Hepatocyte (in vitro differentiated cells): Measurements from ENCODE around the gene OR10G3. TPM values are rescaled to one million over a fixed set of nuclear protein-coding genes. Genes with fewer than 3 reads are reported as not detected.
A peak's percentile ranks its signal among the peaks of the same experiment; 100 is the strongest.

Experiments used
- DNase-seq: peaks from one replicate; pipeline ENCODE4 v3.0.0-alpha.2; 2016; ENCODE audit warnings: low spot score
- H2AFZ ChIP-seq: fragments of 200-600 bp; sonication (generic); 2 replicates; pipeline ENCODE4 v1.6.0; 2016; ENCODE audit warnings: antibody characterized with exemption, mild to moderate bottlenecking
- H3K27ac ChIP-seq: fragments of 200-600 bp; sonication (generic); 2 replicates; pipeline ENCODE4 v1.5.1; 2016; ENCODE audit warnings: mild to moderate bottlenecking
- H3K27me3 ChIP-seq: fragments of 200-600 bp; sonication (generic); 2 replicates; pipeline ENCODE4 v1.6.1; 2016
- H3K36me3 ChIP-seq: fragments of 200-600 bp; sonication (generic); replicated peaks from 2 replicates; pipeline ENCODE4 v1.5.1; 2016; ENCODE audit warnings: low read depth; ENCODE audit not compliant: insufficient read depth
- H3K4me1 ChIP-seq: fragments of 200-600 bp; sonication (generic); 2 replicates; pipeline ENCODE4 v1.5.1; 2016; ENCODE audit warnings: mild to moderate bottlenecking, moderate library complexity; ENCODE audit not compliant: insufficient read depth
- H3K4me2 ChIP-seq: fragments of 200-600 bp; sonication (generic); 2 replicates; pipeline ENCODE4 v1.6.0; 2016
- H3K4me3 ChIP-seq: fragments of 200-600 bp; sonication (generic); 2 replicates; pipeline ENCODE4 v1.5.1; 2016; ENCODE audit warnings: mild to moderate bottlenecking
- H3K79me2 ChIP-seq: fragments of 200-600 bp; sonication (generic); 2 replicates; pipeline ENCODE4 v1.6.0; 2017; ENCODE audit warnings: mild to moderate bottlenecking
- H3K9me2 ChIP-seq: fragments of 200-600 bp; sonication (generic); replicated peaks from 2 replicates; pipeline ENCODE4 v1.6.0; 2017; ENCODE audit warnings: mild to moderate bottlenecking; ENCODE audit not compliant: insufficient read depth
- H3K9me3 ChIP-seq: fragments of 200-600 bp; sonication (generic); 2 replicates; pipeline ENCODE4 v1.5.1; 2016; ENCODE audit warnings: low read depth, mild to moderate bottlenecking
- H4K20me1 ChIP-seq: fragments of 200-600 bp; sonication (generic); 2 replicates; pipeline ENCODE4 v1.6.0; 2016; ENCODE audit warnings: mild to moderate bottlenecking; ENCODE audit not compliant: insufficient read depth, poor library complexity, severe bottlenecking
- EZH2 ChIP-seq: fragments of 200-600 bp; sonication (generic); IDR thresholded peaks from 2 replicates; pipeline ENCODE4 v1.6.1; 2016; ENCODE audit warnings: antibody characterized with exemption, mild to moderate bottlenecking, borderline replicate concordance
- EZH2phosphoT487 ChIP-seq: fragments of 200-600 bp; sonication (generic); IDR thresholded peaks from one replicate; pipeline ENCODE4 v1.6.1; 2018; ENCODE audit warnings: antibody characterized with exemption, mild to moderate bottlenecking, low read depth, moderate library complexity; ENCODE audit not compliant: unreplicated experiment, severe bottlenecking
- WGBS: methylation state at CpG from one replicate; pipeline ENCODE4 v1.1.6; 2016; ENCODE audit warnings: low lambda C conversion rate; ENCODE audit errors: missing lambda C conversion rate; 5-methylcytosine and 5-hydroxymethylcytosine counted together
- polyA plus RNA-seq: library from polyadenylated mRNA; unstranded; fragments of >200 nt; fragmentation: Nextera tagmentation; extraction: Ambion mirVana; gene quantifications from 2 replicates; pipeline ENCODE4 v1.2.1, GENCODE V29; 2016
- total RNA-seq: library from RNA; depleted of rRNA; stranded (reverse); fragments of >200 nt; gene quantifications from 2 replicates; pipeline ENCODE4 v1.2.3, GENCODE V29; 2014
- TF ChIP-seq, protein P1 (sequence below): fragments of 200-600 bp; sonication (generic); IDR thresholded peaks from 2 replicates; pipeline ENCODE4 v1.5.1; 2016; ENCODE audit warnings: antibody characterized with exemption, mild to moderate bottlenecking; ENCODE audit not compliant: poor library complexity

The OR10G3 gene
- total and polyA plus RNA-seq, 2 experiments from 2014 or later, result not detected

GRCh38 chr14:21528381-21529348 lies 51.2 kb downstream of the OR10G3 start:
- DNase-seq, result peak; percentile 35
- peaks cover 5% of the 10 kb centered on the region for H3K79me2 ChIP-seq
- no peaks in the 10 kb centered on the region for H3K27me3 ChIP-seq
- no peaks in the 10 kb centered on the region for H4K20me1 ChIP-seq
- peak overlapping the region; percentile 0 for H2AFZ ChIP-seq
- peak overlapping the region; percentile 69 for H3K27ac ChIP-seq
- peaks cover 7% of the 10 kb centered on the region for H3K4me1 ChIP-seq
- no peak for TF ChIP-seq EZH2
- TF ChIP-seq EZH2phosphoT487, result no peak
- TF ChIP-seq, protein P1, sequence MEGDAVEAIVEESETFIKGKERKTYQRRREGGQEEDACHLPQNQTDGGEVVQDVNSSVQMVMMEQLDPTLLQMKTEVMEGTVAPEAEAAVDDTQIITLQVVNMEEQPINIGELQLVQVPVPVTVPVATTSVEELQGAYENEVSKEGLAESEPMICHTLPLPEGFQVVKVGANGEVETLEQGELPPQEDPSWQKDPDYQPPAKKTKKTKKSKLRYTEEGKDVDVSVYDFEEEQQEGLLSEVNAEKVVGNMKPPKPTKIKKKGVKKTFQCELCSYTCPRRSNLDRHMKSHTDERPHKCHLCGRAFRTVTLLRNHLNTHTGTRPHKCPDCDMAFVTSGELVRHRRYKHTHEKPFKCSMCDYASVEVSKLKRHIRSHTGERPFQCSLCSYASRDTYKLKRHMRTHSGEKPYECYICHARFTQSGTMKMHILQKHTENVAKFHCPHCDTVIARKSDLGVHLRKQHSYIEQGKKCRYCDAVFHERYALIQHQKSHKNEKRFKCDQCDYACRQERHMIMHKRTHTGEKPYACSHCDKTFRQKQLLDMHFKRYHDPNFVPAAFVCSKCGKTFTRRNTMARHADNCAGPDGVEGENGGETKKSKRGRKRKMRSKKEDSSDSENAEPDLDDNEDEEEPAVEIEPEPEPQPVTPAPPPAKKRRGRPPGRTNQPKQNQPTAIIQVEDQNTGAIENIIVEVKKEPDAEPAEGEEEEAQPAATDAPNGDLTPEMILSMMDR, result no peak
- WGBS, result 44% methylated on average over 4 of the region's 4 CpGs
- peak overlapping the region; percentile 9 for H3K4me2 ChIP-seq
- no peaks in the 10 kb centered on the region for H3K9me3 ChIP-seq
- H3K4me3 ChIP-seq, result no peak overlapping the region
- H3K9me2 ChIP-seq, result no peaks in the 10 kb centered on the region
- no peaks in the 10 kb centered on the region for H3K36me3 ChIP-seq

DNA sequence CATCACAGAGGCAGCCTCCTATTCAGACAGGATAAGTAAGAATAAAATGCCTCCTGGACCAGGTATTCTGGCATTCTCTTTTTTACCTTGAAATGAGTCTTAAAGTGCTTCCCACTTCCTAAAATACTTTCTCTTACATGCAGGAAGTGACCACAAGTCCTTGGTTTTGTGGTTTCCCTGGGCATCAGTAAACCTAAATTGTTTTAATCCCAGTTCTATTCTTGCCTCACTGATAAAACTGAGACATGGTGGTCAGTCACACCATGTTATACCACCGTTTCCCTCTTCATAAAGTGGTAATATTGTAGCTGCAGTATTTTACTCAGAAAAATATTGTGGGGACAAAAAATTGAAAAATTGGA lies 52.6 kb downstream of the OR10G3 start:
- TF ChIP-seq, protein P1, result no peak
- TF ChIP-seq EZH2phosphoT487, result no peak
- no peak for TF ChIP-seq EZH2
- no peaks in the 10 kb centered on the region for H3K36me3 ChIP-seq
- no peak overlapping the region for H3K4me3 ChIP-seq

DNA sequence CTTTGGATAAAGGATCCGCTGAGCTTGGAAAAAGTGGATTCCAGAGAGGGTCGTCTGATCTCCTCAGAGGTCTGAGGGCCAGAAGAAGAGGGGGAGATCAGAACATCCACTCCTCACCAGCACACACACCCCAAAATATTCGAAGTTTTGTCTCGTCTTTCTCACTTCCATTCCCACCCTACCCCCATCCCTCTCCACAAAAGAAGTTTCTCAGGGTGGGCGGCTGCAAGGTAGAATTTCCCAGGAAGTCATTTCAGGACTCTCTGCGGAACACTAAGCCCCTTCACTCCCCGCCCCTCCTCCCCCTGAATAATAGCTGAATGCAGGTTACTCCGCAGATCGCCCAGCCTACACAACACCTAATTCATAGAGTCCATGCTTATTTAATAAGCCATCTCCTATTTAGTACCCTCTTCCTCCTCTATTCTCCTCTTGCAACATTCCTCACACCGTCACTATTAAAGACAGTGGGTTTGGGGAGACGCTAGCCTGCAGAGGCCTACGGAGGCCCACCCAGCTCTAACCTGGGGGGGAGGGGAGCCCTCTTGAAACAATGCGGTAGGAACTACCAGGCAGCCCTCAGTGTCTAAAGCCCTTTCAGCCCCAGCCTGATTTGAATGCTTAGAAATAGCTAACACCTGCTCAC lies 53.1 kb downstream of the OR10G3 start:
- Histone ChIP-seq H2AFZ (peak overlapping the region; percentile 98), H4K20me1 (no peaks in the 10 kb centered on the region), H3K36me3 (no peaks in the 10 kb centered on the region), H3K4me1 (peaks cover 7% of the 10 kb centered on the region), H3K4me2 (peak overlapping the region; percentile 89), H3K9me3 (no peaks in the 10 kb centered on the region), H3K9me2 (no peaks in the 10 kb centered on the region), H3K27ac (peak overlapping the region; percentile 52), H3K79me2 (peaks cover 5% of the 10 kb centered on the region), H3K4me3 (peak overlapping the region; percentile 95), H3K27me3 (no peaks in the 10 kb centered on the region)
- peak; percentile 18 for DNase-seq
- WGBS, result 12% methylated on average over 13 of the region's 13 CpGs
- TF ChIP-seq, protein P1, result no peak
- TF ChIP-seq EZH2phosphoT487 (no peak), EZH2 (no peak)

More for the DNA sequence above, 52.6 kb downstream of the OR10G3 start:
- Histone ChIP-seq H2AFZ (peak overlapping the region; percentile 98), H3K79me2 (peaks cover 5% of the 10 kb centered on the region), H3K27me3 (no peaks in the 10 kb centered on the region), H3K4me1 (peaks cover 7% of the 10 kb centered on the region), H3K27ac (no peak overlapping the region), H3K9me3 (no peaks in the 10 kb centered on the region), H4K20me1 (no peaks in the 10 kb centered on the region), H3K9me2 (no peaks in the 10 kb centered on the region), H3K4me2 (no peak overlapping the region)
- 56% methylated on average over 1 of the region's 1 CpG for WGBS
- DNase-seq, result no peak
